Heart left ventricle (tissue), 16 donors: ENCODE data around the gene APLN. TPM values are rescaled to one million over a fixed set of nuclear protein-coding genes. Genes with fewer than 3 reads are reported as not detected.

Source experiments
- ATAC-seq, 4 donors: fragments of 200-7000 bp; cut with Tn5 transposase; one replicate each; pipeline ENCODE4 v1.9.1; 2020 to 2022; ENCODE audit warnings: moderate library complexity in 4 of 4, mild to moderate bottlenecking in 3 of 4, moderate number of reproducible peaks in 1 of 4
- DNase-seq, 5 donors: peaks; one replicate each; pipeline ENCODE4 v3.0.0-alpha.2; 2020
- H3K27ac ChIP-seq, 12 donors: fragments of 200-600 bp; sonication (generic) in 4 of 12; one replicate each; pipeline versions ENCODE4 v1.5.0 to v1.8.0; 2016 to 2022; ENCODE audit warnings: mild to moderate bottlenecking in 2 of 12
- H3K27me3 ChIP-seq, 9 donors: fragments of 200-600 bp; sonication (generic) in 2 of 9; one replicate each; pipeline versions ENCODE4 v1.5.1 to v1.8.0; 2016 to 2022; ENCODE audit warnings: mild to moderate bottlenecking in 3 of 9
- H3K36me3 ChIP-seq, 9 donors: fragments of 200-600 bp; sonication (generic) in 2 of 9; one replicate each; pipeline versions ENCODE4 v1.5.0 to v1.8.0; 2018 to 2022; ENCODE audit warnings: mild to moderate bottlenecking in 2 of 9
- H3K4me1 ChIP-seq, 12 donors: fragments of 200-600 bp; sonication (generic) in 4 of 12; one replicate each; pipeline versions ENCODE4 v1.5.0 to v1.8.0; 2016 to 2022; ENCODE audit warnings: mild to moderate bottlenecking in 3 of 12
- H3K4me3 ChIP-seq, 12 donors: fragments of 200-600 bp; sonication (generic) in 4 of 12; one replicate each; pipeline versions ENCODE4 v1.5.0 to v1.8.0; 2017 to 2022; ENCODE audit warnings: mild to moderate bottlenecking in 9 of 12, moderate library complexity in 4 of 12
- H3K9me3 ChIP-seq, 12 donors: fragments of 200-600 bp; sonication (generic) in 4 of 12; one replicate each; pipeline versions ENCODE4 v1.5.0 to v1.8.0; 2016 to 2022; ENCODE audit warnings: mild to moderate bottlenecking in 1 of 12
- POLR2A ChIP-seq, 2 donors: fragments of 450-650 bp; IDR thresholded peaks; one replicate each; pipeline ENCODE4 v1.6.1; 2017; ENCODE audit warnings: antibody characterized with exemption in 2 of 2, mild to moderate bottlenecking in 2 of 2, moderate library complexity in 2 of 2
- WGBS, 4 donors: extraction: QIAGEN DNeasy Blood & Tissue Kit in 2 of 4; methylation state at CpG; one replicate each; pipeline versions ENCODE4 v1.1.5 to v1.1.7; 2013 to 2018; 5-methylcytosine and 5-hydroxymethylcytosine counted together
- intact Hi-C, 10 donors: fragments of 100-400 bp; cut with DNase I; formaldehyde crosslinking; loops; one replicate each; pipeline versions ENCODE4 v1.11.1 to v1.14.2; 2022
- polyA plus RNA-seq, 2 donors: library from polyadenylated mRNA; stranded (reverse); fragments of 200-250 nt; gene quantifications; one replicate each; pipeline ENCODE4 v1.2.3, GENCODE V29; 2013
- total RNA-seq, 9 donors: library from RNA; depleted of rRNA in 2 of 9; stranded (reverse); fragments of >200 nt in 2 of 9; fragmentation: NEBNext Ultra II Directional in 3 of 9; extraction: Animal tissue kit (Norgen Biotek cat#: 25700) in 3 of 9; gene quantifications; one replicate each; pipeline versions ENCODE4 v1.1.0 to v1.2.4, GENCODE V29; 2016 to 2023
- TF ChIP-seq, protein P1 (sequence below), 12 donors: fragments of 200-600 bp; sonication (generic) in 4 of 12; IDR thresholded peaks; one replicate each; pipeline versions ENCODE4 v1.5.0 to v1.8.0; 2018 to 2022; ENCODE audit warnings: antibody characterized with exemption in 12 of 12, mild to moderate bottlenecking in 5 of 12
- donor health status: ischemic (EF 13 %, LVEDD 7.1; RV severe dilation, severe dysfunction).
- donor health status: healthy with polysubstance abuse.
- donor health status: DM: no; HTN: yes; CAD: no.
- donor health status: DM: no; HTN: no; CAD: no.
- donor health status: ischemic (EF 25% LVEDD 6.9; RV normal size, moderate dysfunction).
- donor health status: ischemic (EF 25% LVEDD 5.7; RV mildly dilated, moderate dysfunction).
- donor health status: healthy.
- donor health status: DM: yes; HTN: yes; CAD: no.
- donor health status: ischemic (EF 35%, LVEDD 5.7; RV mildly dilated, moderate dysfunction).
- donor health status: nonischemic (EF 11% LVEDD 7.7; RV severe dilation, severe dysfunction).
- donor health status: DM: yes; HTN: yes; CAD: no.
- donor health status: PGD.
- donor health status: ischemic (EF 29% LVEDD 5.4; RV normal size, mild dysfunction).
- donor health status: nonischemic (EF 23%, LVEDD 6.1; RV moderate dilation, normal function).

Gene APLN
- total and polyA plus RNA-seq, 11 donors = 3.6 to 19.9 (median 10.4) TPM

DNA sequence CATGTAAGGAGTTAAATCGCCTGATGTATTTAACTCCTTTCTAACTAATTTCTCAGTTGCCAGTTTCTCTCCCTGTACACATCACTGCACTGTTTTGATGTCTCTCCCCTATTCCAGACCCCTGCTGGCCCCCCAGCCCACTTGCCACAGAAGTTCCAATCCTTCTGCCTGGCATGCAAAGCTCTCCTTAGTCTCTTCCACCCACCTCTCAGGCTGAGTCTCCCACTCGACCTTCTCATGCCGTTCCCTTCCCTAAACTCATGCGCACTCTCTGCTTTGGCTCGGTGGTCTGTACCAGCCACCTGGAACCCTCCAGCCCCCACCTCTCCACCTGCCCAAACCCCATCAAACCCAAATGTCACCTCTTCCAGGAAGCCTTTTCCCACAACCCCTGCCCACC is 56.9 kb downstream of the APLN start:
- Histone ChIP-seq H3K4me1 (peaks cover 0 to 4% (median 0%) of the 10 kb centered on the region in 12 donors), H3K36me3 (peaks cover 0 to 5% (median 0%) of the 10 kb centered on the region in 9 donors), H3K27me3 (no peaks in the 10 kb centered on the region), H3K9me3 (no peaks in the 10 kb centered on the region), H3K4me3 (no peak overlapping the region), H3K27ac (no peak overlapping the region)
- TF ChIP-seq, protein P1, sequence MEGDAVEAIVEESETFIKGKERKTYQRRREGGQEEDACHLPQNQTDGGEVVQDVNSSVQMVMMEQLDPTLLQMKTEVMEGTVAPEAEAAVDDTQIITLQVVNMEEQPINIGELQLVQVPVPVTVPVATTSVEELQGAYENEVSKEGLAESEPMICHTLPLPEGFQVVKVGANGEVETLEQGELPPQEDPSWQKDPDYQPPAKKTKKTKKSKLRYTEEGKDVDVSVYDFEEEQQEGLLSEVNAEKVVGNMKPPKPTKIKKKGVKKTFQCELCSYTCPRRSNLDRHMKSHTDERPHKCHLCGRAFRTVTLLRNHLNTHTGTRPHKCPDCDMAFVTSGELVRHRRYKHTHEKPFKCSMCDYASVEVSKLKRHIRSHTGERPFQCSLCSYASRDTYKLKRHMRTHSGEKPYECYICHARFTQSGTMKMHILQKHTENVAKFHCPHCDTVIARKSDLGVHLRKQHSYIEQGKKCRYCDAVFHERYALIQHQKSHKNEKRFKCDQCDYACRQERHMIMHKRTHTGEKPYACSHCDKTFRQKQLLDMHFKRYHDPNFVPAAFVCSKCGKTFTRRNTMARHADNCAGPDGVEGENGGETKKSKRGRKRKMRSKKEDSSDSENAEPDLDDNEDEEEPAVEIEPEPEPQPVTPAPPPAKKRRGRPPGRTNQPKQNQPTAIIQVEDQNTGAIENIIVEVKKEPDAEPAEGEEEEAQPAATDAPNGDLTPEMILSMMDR (IDR thresholded peaks at IDR 0.05) = no peak
- ATAC-seq (no peak), DNase-seq (no peak)
- WGBS, 4 donors = 69 to 90% (median 79%) methylated on average over 5 of the region's 5 CpGs
- intact Hi-C loops = no loop called here

DNA sequence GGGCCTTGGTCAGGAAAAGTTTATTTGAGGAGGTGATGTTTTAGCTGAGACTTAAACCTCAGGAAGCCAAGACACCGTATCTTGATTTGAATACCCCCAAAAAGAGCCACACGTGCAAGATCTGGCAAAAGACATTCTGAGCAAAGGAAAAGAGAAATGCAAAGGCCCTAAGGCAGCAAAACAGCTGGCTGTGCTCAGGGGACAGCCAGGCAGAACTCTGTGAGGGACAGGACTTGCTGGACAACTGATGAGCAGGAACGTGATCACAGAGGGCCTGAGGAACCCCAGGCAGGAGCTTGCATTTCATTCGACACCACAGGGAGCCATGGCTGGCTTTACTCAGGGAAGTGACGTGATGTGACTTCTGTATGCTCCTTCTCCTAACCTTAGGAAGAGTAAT is 58.7 kb downstream of the APLN start:
- intact Hi-C loops = no loop called here
- TF ChIP-seq, protein P1 (IDR thresholded peaks at IDR 0.05) = no peak
- TF ChIP-seq POLR2A (IDR thresholded peaks at IDR 0.05) = no peak
- Histone ChIP-seq H3K4me3 (no peak overlapping the region), H3K4me1 (peaks cover 0 to 7% (median 0%) of the 10 kb centered on the region in 12 donors), H3K27ac (no peak overlapping the region), H3K36me3 (peaks cover 0 to 9% (median 4%) of the 10 kb centered on the region in 9 donors), H3K27me3 (no peaks in the 10 kb centered on the region), H3K9me3 (no peaks in the 10 kb centered on the region)
- ATAC-seq (no peak), DNase-seq (no peak)
- WGBS, 4 donors = 62 to 86% (median 75%) methylated on average over 5 of the region's 5 CpGs

Other genes starting within 250 kb of the APLN start
- gene SMARCA1, start 131.5 kb downstream of the APLN start, total RNA-seq = 10 to 100 TPM; 24.6 to 38.5 (median 31.1) TPM
- gene SMARCA1, start 131.5 kb downstream of the APLN start, polyA plus RNA-seq = 10 to 100 TPM in 1 of 2 donors, 1 to 10 TPM in 1; 7.6 to 15.8 TPM
- gene OCRL, start 114.7 kb downstream of the APLN start, total RNA-seq = 10 to 100 TPM in 6 of 9 donors, 1 to 10 TPM in 3; 7.7 to 13.7 (median 10.2) TPM
- 10 to 100 TPM in 1 of 2 donors, 1 to 10 TPM in 1; 6.4 to 12.9 TPM for gene OCRL, start 114.7 kb downstream of the APLN start, polyA plus RNA-seq
- gene XPNPEP2, start 84.0 kb upstream of the APLN start, total RNA-seq = 1 to 10 TPM in 3 of 9 donors, under 1 TPM in 6; 0.19 to 2.1 (median 0.56) TPM
- under 1 TPM; 0.19 to 0.55 TPM for gene XPNPEP2, start 84.0 kb upstream of the APLN start, polyA plus RNA-seq
- 10 to 100 TPM in 1 of 9 donors, 1 to 10 TPM in 6, under 1 TPM in 2; 0.74 to 27.8 (median 1.6) TPM for gene SASH3, start 125.0 kb upstream of the APLN start, total RNA-seq
- gene SASH3, start 125.0 kb upstream of the APLN start, polyA plus RNA-seq = 1 to 10 TPM in 1 of 2 donors, under 1 TPM in 1; 0.61 to 2.4 TPM
- 10 to 100 TPM in 7 of 9 donors, 1 to 10 TPM in 2; 8.1 to 39.0 (median 13.2) TPM for gene ZDHHC9, start 188.9 kb upstream of the APLN start, total RNA-seq
- 10 to 100 TPM in 1 of 2 donors, 1 to 10 TPM in 1; 3.5 to 30.8 TPM for gene ZDHHC9, start 188.9 kb upstream of the APLN start, polyA plus RNA-seq